Stimulated activated CD4-positive, alpha-beta T cell treated with anti-CD3 and anti-CD28 coated beads, Interleukin-15, amount 100 ng/mL, for 24 hours (primary cell): Measurements from ENCODE around the gene GEMIN4.

ENCODE experiments used
- DNase-seq: peaks from one replicate; pipeline ENCODE4 v3.0.0-alpha.2; 2020

Gene GEMIN4

DNA sequence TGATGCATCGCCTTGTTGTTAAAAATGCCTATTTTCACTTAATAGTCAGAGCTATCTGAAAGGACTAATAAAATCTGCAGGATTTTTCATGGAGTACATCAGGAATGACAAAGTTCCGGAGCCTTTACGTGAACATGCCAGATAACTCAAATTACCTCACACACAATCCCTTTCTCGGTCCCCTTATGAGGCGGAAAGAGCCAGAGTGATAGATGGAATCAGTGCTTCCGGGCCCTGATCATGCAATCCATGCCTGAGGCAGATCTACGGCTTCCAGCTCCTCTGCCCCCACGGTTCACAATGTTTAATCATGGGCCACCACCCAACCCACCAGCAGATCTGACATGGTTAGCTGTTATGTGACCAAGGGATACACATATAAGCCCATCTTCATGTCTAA is 54.4 kb downstream of the GEMIN4 start:
- no peak for DNase-seq

DNA sequence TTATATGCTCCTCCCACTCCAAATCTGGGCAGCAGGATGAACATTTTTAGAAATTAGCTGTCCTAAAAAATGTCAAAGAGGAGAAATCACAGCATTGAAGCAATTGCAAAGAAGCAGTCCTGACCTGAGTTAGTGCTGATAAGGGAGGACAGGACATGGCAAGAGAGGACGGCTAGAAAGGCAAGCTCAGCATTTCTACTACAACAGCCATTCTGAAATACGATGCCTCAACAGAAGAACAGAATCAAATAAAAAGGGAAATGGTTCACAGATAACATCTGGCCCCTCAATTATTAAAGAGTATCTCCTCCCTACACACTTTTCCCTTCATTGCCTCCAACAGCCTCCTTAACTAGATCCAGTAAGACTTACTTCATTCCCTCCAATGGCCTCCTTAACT is 55.7 kb downstream of the GEMIN4 start:
- DNase-seq, result no peak
